HG02678 (cell line): ENCODE data around the gene S100B.
"Not testable (repeated sequence)": the region's sequence is repeated elsewhere in the genome, so short reads cannot be mapped to it uniquely, and the experiment has no call there.

Source experiments
- ATAC-seq: cut with Tn5 transposase; IDR thresholded peaks from one replicate; pipeline ENCODE4 v1.9.1; 2021; ENCODE audit warnings: mild to moderate bottlenecking, moderate library complexity; ENCODE audit not compliant: unreplicated experiment

S100B gene

GRCh38 chr21:46604329-46604974 is 430 bp downstream of the S100B start:
- no peak for ATAC-seq

DNA sequence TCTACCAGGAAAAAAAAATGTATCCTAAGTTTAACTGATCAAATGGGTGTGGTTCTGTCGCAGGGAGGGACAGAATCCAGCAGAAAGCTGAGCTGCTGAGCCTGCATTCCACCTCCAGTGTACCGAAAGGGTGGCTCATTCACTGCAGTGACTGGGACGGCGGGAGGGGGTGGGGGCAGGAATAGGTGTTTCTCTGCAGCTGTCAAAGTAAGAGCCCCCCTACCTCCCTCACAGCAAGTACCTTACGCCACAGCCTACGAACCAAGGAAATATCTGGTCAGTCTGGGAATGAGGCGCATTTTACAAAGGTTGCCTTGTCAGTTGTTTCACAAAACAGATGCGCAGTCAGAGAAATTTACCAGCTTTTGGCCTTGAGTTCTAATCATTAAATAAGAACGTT is 1.7 kb downstream of the S100B start:
- no peak for ATAC-seq

- ATAC-seq = no peak
Measured at GRCh38 chr21:46600978-46601377, 3.9 kb downstream of the S100B start.

- no peak for ATAC-seq
Measured at GRCh38 chr21:46600305-46600704, 4.6 kb downstream of the S100B start.

GRCh38 chr21:46598581-46599572 is 6.0 kb downstream of the S100B start:
- ATAC-seq = no peak

DNA sequence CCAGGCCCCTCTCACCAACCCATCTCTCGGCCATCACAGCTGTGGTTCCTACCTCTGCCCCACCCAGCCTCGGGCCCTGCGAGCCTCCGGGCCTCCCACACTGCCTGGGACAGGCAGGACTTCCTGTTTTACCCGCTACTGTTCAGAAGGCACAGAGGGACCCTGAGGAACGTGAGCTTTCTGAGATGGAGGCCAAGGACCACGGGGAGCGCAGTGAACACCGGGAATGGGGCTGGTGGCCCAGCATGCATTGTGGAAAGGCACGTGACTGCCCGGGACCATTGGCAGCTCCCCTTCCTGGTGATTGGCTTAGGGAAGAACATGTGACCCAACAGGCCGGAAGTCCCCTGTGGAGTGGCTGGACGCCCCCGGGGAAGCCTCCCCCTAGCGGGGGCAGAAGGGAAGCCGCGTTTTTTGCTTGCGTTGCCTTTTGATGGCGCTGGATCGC is 7.0 kb downstream of the S100B start:
- ATAC-seq = no peak

DNA sequence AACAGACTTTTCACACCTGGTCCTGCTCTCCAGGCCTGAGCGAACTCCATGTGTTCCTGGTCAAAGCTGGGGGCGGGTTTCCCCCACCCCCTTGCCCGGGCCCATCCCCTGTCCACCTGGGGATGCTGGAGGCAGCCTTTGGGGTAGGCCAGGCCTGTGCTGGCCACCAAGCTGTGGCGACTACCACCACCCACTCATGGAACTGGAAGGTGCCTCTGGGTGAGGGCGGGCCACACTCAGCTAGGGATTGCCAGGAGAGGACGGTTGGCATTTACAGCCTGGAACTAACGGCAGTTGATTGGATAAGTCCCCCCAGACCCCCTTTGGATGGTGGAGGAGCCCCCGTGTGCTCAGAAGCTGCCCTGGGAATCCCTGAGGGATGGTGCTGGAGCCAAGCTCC is 7.9 kb downstream of the S100B start:
- no peak for ATAC-seq

DNA sequence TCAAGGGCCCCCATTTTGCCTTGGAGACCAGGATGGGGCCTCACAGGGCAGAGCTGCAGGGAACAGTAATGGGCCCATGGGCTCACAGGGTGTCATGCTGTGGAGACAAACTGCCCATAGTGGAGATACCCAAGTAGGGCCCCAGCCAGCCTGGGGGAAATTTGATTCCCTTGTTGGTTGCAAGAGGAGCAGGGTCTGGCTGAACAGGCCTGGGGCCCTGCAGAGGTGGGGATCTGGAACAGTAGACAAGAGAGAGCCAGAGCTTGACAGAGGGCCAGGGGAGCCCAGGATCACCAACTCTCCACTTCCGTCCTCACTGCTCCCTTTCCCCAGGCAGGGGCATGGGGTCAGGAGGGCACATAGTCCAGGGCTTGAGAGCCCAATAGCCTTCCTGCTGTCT is 8.7 kb downstream of the S100B start:
- no peak for ATAC-seq

DNA sequence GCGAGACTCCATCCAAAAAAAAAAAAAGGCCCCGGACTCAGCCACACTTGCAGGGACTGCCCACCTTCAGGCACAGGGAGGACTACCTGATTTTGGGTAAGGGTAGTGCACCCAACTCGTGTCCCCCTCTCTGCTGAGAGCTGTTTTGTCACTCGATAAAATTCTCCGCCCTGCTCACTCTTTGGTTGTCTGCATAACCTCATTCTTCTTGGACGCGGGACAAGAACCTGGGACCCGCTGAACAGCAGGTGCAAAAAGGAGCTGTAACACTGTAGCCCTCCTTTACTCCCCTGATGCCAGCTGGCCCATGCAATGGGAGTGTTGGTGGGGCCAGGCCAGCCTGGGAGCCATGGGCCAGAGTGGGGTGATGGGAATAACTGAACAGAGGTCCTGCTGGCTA is 10.6 kb downstream of the S100B start:
- ATAC-seq = no peak

DNA sequence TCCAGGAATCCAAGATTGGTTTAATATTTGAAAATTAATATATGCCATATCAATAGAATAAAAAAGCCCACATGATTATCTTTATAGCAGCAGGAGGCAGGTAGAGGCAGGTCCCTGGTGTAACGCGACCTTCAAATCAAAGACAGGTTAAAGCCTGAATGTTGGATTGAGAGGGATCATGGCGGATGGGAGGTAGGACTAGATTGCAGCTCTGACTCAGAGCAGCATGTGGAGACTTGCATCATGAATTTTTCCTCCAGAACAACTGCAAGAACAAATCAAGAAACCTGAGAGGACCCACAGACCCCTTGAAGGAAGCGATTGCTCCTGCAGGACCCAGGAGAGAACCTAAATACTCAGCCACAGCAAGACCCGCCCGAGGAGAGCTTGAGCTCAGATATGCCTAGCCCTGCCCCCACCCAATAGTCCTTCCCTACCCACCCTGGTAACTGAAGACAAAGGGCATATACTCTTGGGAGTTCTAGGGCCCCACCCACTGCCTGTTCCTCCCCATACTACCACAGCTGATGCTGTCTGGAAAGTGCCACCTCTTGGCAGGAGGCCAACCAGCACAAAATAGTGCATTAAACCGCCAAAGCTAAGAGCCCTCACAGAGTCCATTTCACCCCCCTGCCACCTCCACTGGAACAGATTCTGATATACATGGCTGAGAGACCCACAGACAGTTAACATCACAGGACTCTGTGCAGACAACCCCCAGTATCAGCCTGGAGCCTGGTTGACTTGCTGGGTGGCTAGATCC is 19.5 kb downstream of the S100B start:
- ATAC-seq = no peak

- no peak for ATAC-seq
Measured at GRCh38 chr21:46581780-46582307, 23.0 kb downstream of the S100B start.

DNA sequence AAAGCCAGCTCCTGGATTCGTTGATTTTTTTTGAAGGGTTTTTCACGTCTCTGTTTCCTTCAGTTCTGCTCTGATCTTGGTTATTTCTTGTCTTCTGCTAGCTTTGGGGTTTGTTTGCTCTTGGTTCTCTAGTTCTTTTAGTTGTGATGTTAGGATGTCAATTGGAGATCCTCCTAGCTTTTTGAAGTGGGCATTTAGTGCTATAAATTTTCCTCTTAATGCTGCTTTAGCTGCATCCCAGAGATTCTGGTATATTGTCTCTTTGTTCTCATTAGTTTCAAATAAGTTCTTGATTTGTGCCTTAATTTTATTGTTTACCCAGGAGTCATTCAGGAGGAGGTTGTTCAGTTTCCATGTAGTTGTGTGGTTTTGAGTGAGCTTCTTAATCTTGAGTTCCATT is 25.5 kb downstream of the S100B start:
- ATAC-seq = not testable (repeated sequence)

DNA sequence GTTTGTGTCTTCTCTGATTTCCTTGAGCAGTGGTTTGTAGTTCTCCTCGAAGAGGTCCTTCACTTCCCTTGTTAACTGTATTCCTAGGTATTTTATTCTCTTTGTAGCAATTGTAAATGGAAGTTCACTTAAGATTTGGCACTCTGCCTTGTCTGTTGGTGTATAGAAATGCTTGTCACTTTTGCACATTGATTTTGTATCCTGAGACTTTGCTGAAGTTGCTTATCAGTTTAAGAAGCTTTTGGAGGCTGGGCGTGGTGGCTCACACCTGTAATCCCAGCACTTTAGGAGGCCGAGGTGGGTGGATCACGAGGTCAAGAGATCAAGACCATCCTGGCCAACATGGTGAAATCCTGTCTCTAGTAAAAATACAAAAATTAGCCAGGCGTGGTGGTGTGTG is 27.1 kb downstream of the S100B start:
- ATAC-seq = not testable (repeated sequence)

DNA sequence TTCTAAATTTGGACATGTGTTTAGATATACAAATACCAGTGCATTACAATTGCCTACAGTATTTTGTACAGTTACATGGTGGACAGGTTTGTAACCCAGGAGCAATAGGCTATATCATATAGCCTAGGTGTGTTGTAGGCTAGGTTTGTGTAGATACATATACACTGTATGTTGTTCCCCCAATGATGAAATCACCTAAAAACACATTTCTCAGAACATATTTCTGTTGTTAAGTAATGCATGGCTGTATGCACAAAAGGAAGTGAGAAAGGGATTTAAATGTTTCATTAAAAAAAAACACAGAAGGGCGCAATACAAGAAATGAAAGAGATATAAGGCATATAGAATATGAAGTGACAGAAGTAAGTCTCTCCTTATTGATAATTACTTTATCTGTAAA is 32.0 kb downstream of the S100B start:
- ATAC-seq = no peak

DNA sequence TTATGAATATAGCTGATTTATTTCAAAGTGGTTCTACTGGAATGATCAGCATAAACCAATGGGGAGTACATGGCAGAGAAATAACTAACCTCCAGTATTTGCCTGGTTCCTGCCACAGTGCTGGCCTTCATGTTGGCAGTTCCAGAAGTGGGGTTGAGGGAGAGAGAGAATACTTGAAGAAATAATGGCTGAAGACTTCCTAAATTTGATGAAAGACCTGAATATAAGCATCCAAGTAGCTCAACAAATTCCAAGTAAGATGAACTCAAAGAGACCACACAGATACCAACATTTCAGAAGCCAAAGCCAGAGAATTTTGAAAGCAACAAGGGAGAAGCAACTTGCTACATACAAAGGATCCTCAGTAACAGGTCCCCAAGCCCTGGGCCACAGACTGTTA is 34.3 kb downstream of the S100B start:
- no peak for ATAC-seq

- ATAC-seq = no peak
Measured at GRCh38 chr21:46570119-46570518, 34.8 kb downstream of the S100B start.

DNA sequence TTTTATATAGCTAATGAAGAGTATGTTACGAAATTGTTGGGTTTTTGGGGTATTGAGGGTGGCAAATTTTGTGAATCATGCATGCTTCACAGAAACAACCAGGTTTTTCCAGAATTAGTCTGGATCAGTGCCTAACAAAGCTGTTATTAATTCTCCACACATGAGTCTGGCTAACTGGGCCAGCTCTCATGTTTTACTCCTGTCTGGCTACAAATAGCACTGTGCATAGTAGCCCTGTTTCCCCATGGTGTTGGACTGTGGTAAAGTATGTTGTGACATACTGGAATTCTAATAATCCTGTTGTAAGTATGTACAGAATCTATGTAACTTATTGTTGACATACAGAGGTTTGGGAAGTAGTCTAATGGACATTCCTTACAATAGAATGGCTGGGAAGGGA is 35.8 kb downstream of the S100B start:
- no peak for ATAC-seq

GRCh38 chr21:46568562-46568961 is 36.3 kb downstream of the S100B start:
- ATAC-seq = no peak

DNA sequence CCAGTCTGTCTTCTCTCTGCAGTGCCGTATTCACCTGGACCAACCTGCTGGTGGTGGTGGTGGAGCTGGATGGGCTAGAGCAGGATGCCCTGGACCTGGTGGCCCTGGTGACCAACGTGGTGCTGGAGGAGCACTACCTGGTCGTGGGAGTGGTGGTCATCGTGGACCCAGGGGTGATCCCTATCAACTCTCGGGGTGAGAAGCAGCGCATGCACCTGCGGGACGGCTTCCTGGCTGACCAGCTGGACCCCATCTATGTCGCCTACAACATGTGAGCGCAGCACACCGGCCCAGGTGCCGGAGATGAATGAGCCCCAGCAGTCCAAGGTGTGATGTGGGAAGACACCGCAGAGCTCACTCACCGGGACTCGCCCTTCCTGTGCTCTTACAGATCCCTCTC is 37.5 kb downstream of the S100B start:
- ATAC-seq = no peak

DNA sequence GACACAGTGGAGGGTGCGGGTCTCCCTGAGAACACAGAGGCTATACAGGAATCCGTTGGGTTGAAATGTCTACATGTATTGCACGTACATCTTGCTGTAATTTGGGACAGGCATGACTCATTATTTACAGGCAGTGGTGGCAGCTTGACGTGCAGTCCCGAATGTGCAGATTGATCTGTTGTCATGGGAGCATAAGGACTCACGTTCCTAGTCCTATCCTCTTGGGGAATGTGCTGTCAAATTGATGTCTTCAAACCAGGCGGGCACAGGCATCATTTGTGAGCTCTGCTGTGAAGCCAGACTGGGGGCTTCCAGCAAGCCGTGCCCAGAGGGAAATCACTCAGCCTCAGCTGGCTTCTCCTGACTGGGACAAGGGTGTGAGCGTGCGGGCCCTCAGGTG is 40.5 kb downstream of the S100B start:
- no peak for ATAC-seq

GRCh38 chr21:46562964-46563607 is 41.8 kb downstream of the S100B start:
- ATAC-seq = no peak
